Hepatocyte (in vitro differentiated cells): ENCODE measurements around the gene CCDC69.

Experiments used
- EZH2 ChIP-seq: fragments of 200-600 bp; sonication (generic); IDR thresholded peaks from 2 replicates; pipeline ENCODE4 v1.6.1; 2016; ENCODE audit warnings: antibody characterized with exemption, mild to moderate bottlenecking, borderline replicate concordance
- EZH2phosphoT487 ChIP-seq: fragments of 200-600 bp; sonication (generic); IDR thresholded peaks from one replicate; pipeline ENCODE4 v1.6.1; 2018; ENCODE audit warnings: antibody characterized with exemption, mild to moderate bottlenecking, low read depth, moderate library complexity; ENCODE audit not compliant: unreplicated experiment, severe bottlenecking
- TF ChIP-seq, protein P1 (sequence below): fragments of 200-600 bp; sonication (generic); IDR thresholded peaks from 2 replicates; pipeline ENCODE4 v1.5.1; 2016; ENCODE audit warnings: antibody characterized with exemption, mild to moderate bottlenecking; ENCODE audit not compliant: poor library complexity

DNA sequence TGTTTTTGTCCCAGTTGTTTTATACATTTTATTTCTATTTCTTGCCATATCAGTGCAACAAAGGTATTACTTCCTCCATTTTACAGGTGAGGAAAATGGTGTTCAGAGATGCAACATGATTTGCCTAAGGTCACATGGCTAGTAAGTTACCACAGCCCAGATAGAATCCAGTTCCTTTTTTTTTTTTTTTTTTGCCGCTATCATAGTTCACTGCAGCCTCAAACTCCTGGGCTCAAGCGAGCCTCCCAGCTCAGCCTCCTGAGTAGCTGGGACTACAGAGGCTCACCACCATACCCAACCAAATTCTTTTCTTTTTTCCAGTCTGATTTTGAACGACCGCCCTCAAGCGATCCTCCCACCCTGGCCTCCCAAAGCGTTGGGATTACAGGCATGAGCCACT is 480 bp upstream of the CCDC69 start:
- TF ChIP-seq, protein P1, sequence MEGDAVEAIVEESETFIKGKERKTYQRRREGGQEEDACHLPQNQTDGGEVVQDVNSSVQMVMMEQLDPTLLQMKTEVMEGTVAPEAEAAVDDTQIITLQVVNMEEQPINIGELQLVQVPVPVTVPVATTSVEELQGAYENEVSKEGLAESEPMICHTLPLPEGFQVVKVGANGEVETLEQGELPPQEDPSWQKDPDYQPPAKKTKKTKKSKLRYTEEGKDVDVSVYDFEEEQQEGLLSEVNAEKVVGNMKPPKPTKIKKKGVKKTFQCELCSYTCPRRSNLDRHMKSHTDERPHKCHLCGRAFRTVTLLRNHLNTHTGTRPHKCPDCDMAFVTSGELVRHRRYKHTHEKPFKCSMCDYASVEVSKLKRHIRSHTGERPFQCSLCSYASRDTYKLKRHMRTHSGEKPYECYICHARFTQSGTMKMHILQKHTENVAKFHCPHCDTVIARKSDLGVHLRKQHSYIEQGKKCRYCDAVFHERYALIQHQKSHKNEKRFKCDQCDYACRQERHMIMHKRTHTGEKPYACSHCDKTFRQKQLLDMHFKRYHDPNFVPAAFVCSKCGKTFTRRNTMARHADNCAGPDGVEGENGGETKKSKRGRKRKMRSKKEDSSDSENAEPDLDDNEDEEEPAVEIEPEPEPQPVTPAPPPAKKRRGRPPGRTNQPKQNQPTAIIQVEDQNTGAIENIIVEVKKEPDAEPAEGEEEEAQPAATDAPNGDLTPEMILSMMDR = no peak
- TF ChIP-seq EZH2 = no peak
- TF ChIP-seq EZH2phosphoT487 = no peak
